GM03348 (cell line): ENCODE data around the gene PDE4B.
"Not testable (repeated sequence)": the region's sequence is repeated elsewhere in the genome, so short reads cannot be mapped to it uniquely, and the experiment has no call there.

Experiments
- DNase-seq: peaks from one replicate; pipeline ENCODE4 v3.0.0; 2012; ENCODE audit warnings: low spot score

Gene PDE4B

GRCh38 chr1:65953170-65953569 lies 160.5 kb downstream of the PDE4B start:
- no peak for DNase-seq

GRCh38 chr1:65955071-65955470 lies 162.4 kb downstream of the PDE4B start:
- no peak for DNase-seq

GRCh38 chr1:65955503-65955902 lies 162.8 kb downstream of the PDE4B start:
- DNase-seq = no peak

GRCh38 chr1:65958561-65959350 lies 166.1 kb downstream of the PDE4B start:
- DNase-seq = peak; percentile 47

- DNase-seq = no peak
These were observed 167.3 kb downstream of the PDE4B start for GRCh38 chr1:65959896-65960567.

- DNase-seq = no peak
These were observed 170.6 kb downstream of the PDE4B start for GRCh38 chr1:65963156-65963888.

GRCh38 chr1:65964123-65964522 lies 171.4 kb downstream of the PDE4B start:
- no peak for DNase-seq

GRCh38 chr1:65965112-65965996 lies 172.7 kb downstream of the PDE4B start:
- DNase-seq = no peak

GRCh38 chr1:65967492-65967891 lies 174.8 kb downstream of the PDE4B start:
- not testable (repeated sequence) for DNase-seq

- DNase-seq = no peak
These were observed 178.9 kb downstream of the PDE4B start for GRCh38 chr1:65971547-65971946.

- DNase-seq = no peak
These were observed 183.0 kb downstream of the PDE4B start for GRCh38 chr1:65975708-65976107.

GRCh38 chr1:65979136-65980044 lies 186.7 kb downstream of the PDE4B start:
- DNase-seq = no peak

GRCh38 chr1:65980237-65980636 lies 187.5 kb downstream of the PDE4B start:
- no peak for DNase-seq

- no peak for DNase-seq
These were observed 190.8 kb downstream of the PDE4B start for GRCh38 chr1:65983500-65983899.

- DNase-seq = no peak
These were observed 192.8 kb downstream of the PDE4B start for GRCh38 chr1:65985393-65986066.

- no peak for DNase-seq
These were observed 193.5 kb downstream of the PDE4B start for GRCh38 chr1:65986146-65986545.

GRCh38 chr1:65990161-65990560 lies 197.5 kb downstream of the PDE4B start:
- DNase-seq = no peak

GRCh38 chr1:65991694-65992093 lies 199.0 kb downstream of the PDE4B start:
- no peak for DNase-seq

- DNase-seq = no peak
These were observed 199.6 kb downstream of the PDE4B start for GRCh38 chr1:65992165-65992821.

GRCh38 chr1:65992831-65993271 lies 200.2 kb downstream of the PDE4B start:
- DNase-seq = no peak
